Transverse colon (tissue), 4 donors: ENCODE results near the gene LRP1.

Experiments
- CTCF ChIP-seq, 5 experiments: fragments of 200-600 bp in 3 of 5; fragments of 450-650 bp in 2 of 5; sonication (generic) in 3 of 5; IDR thresholded peaks; 1 replicate in 2 of 5; 2 replicates in 3 of 5; pipeline ENCODE4 v1.5.1; 2016 to 2017; ENCODE audit warnings: antibody characterized with exemption in 5 of 5, inconsistent platforms in 3 of 5, mild to moderate bottlenecking in 2 of 5, moderate library complexity in 1 of 5
- POLR2A ChIP-seq: fragments of 450-650 bp; IDR thresholded peaks from one replicate; pipeline ENCODE4 v1.6.1; 2016; ENCODE audit warnings: antibody characterized with exemption, mild to moderate bottlenecking, moderate library complexity
- POLR2AphosphoS5 ChIP-seq, 3 donors: sonication (generic); formaldehyde crosslinking; IDR thresholded peaks; one replicate each; pipeline ENCODE4 v1.6.1; 2016; ENCODE audit warnings: antibody characterized with exemption in 3 of 3

GRCh38 chr12:57170927-57171326 is 42.6 kb downstream of the LRP1 start:
- TF ChIP-seq CTCF (IDR thresholded peaks at IDR 0.05) (no peak), POLR2A (no peak), POLR2AphosphoS5 (IDR thresholded peaks at IDR 0.05) (no peak)
